HG03175 (cell line): ENCODE data around the gene MAP6.

Experiments used
- ATAC-seq: cut with Tn5 transposase; IDR thresholded peaks from one replicate; pipeline ENCODE4 v1.9.1; 2021; ENCODE audit warnings: mild to moderate bottlenecking, moderate library complexity; ENCODE audit not compliant: unreplicated experiment

MAP6 gene

DNA sequence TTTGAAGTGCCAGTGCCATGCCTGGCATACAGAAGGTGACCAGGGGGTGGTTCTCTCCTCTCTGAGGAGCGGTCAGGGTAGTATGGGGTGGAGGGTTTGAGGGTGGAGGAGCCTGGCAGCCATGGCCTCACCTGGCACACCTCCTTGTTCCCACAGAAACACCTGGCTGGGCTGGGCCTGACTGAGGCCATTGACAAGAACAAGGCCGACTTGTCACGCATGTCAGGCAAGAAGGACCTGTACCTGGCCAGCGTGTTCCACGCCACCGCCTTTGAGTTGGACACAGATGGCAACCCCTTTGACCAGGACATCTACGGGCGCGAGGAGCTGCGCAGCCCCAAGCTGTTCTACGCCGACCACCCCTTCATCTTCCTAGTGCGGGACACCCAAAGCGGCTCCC lies 97.2 kb downstream of the MAP6 start:
- no peak for ATAC-seq

- ATAC-seq = no peak
Measured at GRCh38 chr11:75570559-75571139, 98.2 kb downstream of the MAP6 start.

DNA sequence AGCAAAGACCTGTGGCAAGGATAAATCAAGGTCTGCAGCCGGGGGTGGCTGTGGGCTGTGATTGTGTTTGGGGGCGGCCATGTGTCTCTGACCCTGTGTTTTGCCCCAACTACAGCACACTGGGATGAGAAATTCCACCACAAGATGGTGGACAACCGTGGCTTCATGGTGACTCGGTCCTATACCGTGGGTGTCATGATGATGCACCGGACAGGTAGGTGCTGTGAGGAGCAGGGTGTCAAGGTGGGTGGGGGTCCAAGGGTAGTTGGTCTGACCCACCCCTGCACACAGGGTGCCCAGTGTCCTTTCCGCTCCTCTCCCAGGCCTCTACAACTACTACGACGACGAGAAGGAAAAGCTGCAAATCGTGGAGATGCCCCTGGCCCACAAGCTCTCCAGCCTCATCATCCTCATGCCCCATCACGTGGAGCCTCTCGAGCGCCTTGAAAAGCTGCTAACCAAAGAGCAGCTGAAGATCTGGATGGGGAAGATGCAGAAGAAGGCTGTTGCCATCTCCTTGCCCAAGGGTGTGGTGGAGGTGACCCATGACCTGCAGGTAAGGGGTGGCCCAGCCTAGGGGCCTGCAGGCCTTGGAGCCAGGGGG lies 100.1 kb downstream of the MAP6 start:
- ATAC-seq = no peak

GRCh38 chr11:75567971-75568370 lies 100.9 kb downstream of the MAP6 start:
- no peak for ATAC-seq

DNA sequence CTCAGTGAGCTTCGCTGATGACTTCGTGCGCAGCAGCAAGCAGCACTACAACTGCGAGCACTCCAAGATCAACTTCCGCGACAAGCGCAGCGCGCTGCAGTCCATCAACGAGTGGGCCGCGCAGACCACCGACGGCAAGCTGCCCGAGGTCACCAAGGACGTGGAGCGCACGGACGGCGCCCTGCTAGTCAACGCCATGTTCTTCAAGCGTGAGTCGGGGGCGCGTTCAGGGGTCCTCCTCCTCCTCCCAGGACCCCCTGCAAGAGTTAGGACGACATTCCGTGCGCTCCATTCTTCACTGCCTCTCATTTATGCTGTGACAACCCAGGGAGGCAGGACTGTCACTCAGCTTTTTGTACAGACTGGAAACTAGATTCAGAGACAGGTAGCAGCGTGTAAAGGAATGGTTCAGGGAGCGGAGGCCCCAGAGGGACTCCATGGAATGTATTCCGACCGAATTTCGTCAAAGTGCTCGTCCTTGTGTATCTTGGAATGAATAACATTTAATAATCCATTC lies 102.0 kb downstream of the MAP6 start:
- no peak for ATAC-seq

- no peak for ATAC-seq
Measured at GRCh38 chr11:75565916-75566762, 102.7 kb downstream of the MAP6 start.

DNA sequence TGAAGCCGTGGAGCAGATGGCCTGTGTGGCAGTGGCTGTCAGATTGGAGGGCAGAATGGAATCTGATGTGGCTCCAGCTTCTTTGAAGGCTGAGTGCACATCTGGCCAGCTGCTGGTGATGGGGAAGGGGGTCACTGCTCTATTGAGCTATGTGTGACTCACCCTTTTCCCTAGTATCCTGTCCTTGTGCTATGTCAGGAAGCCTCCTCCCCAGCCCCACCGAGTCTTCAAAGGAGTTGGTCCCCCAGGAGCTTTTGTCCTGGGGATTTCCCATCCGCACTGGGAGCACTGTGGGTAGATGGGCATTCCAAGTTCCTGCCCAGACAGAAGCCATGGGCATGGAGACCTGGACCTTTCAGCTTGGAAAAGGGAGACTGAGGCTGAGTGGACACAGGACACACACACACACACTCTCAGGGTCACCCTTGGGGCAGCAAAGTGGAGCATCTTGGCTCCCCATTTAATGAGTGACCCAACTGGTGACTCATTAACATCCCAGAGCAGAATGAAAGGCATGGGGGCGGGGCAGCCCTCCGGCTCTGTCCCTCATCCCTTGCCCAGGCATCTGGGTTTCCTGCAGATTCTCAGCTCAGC lies 103.5 kb downstream of the MAP6 start:
- no peak for ATAC-seq

GRCh38 chr11:75563978-75564552 lies 104.8 kb downstream of the MAP6 start:
- no peak for ATAC-seq

- ATAC-seq = no peak
Measured at GRCh38 chr11:75563501-75563977, 105.3 kb downstream of the MAP6 start.

GRCh38 chr11:75562836-75563484 lies 105.9 kb downstream of the MAP6 start:
- ATAC-seq = no peak

DNA sequence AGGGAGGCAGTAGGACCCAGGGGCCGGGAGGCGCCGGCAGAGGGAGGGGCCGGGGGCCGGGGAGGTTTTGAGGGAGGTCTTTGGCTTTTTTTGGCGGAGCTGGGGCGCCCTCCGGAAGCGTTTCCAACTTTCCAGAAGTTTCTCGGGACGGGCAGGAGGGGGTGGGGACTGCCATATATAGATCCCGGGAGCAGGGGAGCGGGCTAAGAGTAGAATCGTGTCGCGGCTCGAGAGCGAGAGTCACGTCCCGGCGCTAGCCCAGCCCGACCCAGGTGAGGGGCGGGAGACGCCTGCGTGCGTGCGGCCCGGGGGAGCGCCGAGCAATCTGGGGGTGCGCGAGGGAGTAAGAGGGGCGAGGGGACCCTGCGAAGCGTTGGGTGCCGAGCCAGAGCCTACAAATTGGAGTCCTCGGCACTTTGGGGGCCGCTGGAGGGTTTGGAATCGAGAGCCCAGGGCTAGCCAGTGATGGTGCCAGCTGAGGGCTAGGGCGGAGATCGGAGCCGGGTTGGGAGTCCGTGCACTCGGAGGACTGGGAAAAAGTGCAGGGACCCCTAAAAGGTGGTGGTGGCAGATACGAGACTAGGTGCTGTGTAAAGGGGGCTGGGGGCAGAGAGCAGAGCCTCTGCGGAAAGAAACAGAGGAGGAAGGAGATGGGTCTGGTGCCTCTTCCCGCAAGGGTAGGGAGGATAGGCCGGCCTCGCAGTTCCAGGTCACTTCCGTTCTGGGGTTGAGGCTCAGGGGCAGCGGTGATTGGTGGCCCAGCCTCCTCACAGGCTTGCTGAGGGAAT lies 106.6 kb downstream of the MAP6 start, which contains the start of gene SERPINH1:
SERPINH1 (plus strand) TSS at position 206 of the 788 bp plus-strand sequence. CDS start 4,097 bp downstream, outside the sequence.
- ATAC-seq = peak; percentile 65

GRCh38 chr11:75561426-75562047 lies 107.3 kb downstream of the MAP6 start:
- ATAC-seq = no peak

DNA sequence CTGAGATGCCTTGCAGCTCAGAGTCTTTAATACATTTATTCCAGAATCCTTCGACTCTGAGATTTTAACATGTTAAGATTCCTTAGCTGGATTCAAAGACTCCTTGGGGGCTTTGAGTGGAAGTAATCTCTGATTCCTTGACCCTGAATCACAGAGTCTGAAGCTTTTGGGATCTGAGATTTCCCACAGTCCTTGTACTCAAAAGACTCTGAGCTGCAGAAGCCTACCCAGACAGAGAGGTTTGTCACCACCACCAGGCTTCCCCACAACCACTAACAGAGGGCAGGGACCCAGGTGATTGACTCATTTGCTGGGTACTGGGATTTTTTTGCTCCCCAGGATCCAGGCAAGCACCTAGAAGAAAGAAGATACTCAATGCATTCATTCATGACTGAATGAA lies 108.2 kb downstream of the MAP6 start:
- no peak for ATAC-seq

DNA sequence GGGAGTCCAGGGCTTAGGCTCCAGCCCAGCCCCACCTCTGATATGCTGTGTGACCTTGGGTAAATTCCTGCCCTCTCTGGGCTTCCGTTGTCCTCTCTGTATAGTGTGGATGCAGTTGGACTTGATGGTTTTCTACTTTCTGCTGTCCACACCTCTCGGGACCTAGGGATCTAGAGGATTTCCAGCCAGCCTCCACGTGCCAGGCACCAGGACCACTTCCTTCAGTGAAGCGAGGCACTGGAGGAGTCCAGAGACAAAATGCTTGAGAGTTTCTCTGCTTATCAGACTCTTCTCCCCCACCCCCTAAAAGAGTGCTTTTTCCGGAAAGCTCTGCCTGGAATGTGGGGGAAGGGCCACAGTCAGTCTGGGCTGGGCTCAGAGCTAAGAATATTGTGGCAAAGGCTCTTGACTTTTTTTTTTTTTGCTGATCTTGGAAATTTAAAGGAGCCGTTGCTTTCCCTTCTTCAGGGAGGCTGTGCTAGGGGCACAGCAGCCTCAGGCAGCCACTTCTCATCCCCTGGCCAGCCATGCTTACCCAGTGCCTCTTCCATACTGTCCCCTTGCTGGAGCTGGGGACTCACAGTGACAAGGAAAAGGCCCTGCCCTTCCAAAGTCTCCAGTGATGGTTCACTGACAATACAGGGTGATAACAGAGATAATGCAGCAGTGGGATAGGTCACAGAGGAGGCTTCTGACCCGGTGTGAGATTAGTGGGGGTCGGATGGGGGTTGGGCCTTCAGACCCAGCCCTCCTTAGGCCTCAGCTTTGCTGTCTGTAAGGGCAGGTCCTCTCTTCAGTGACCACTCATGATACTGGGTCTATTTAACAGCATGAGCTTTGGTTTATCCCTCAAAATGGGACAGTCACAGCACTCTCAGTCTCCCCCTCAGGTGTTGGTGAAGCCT lies 109.6 kb downstream of the MAP6 start:
- ATAC-seq = no peak

DNA sequence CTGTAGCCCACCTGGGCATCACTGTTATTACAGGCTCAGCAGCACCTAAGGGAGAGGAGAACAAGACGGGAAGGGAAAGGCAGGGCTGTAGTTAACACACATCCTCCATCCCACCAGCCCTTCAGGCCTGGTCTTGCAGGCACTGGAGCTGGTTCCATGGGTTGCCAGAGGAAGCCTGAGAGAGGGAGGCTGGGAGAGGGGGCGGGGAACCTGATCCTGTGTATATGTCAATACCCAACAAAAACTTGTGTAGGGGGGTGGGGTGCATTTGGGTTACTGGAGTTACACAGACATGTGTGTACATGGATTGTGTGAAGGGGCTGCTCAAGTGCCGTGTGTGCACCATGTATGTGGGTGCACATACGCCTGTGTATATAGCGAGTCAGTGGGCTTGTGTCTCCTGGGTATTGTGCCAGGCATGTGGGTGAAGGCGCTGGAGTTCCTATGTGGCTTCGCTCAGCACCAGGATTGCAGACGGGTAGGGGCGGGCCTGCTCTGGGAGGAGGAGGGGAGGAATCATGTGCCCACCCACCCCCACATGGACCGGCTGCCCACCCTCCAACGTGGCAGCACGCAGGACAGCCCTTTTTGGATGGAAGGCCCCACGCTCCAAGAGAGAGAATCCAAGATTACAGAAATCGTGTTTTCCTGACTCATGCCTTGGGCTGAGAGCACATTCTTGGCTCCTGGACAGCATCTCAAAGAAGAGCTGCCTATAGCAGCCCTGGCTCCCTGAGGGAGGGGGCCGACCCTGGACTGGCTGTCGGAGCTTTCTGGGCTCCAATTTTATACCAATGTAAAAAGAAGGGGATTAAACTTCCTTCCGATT lies 111.0 kb downstream of the MAP6 start:
- ATAC-seq = no peak

GRCh38 chr11:75556275-75556674 lies 112.6 kb downstream of the MAP6 start:
- no peak for ATAC-seq
